Retinal pigment epithelial cell (primary cell): Measurements from ENCODE around the gene BASP1.

ENCODE experiments used
- DNase-seq: peaks from one replicate; pipeline ENCODE4 v3.0.0-alpha.2; 2010; ENCODE audit warnings: low read depth
- H3K4me3 ChIP-seq: 2 replicates; pipeline ENCODE4 v1.5.1; 2011; ENCODE audit warnings: mild to moderate bottlenecking, low read length, control low read depth, moderate library complexity
- TF ChIP-seq, protein P1 (sequence below): conservative IDR thresholded peaks from 2 replicates; pipeline ENCODE4 v1.5.1; 2011; ENCODE audit warnings: low read depth, low read length, control low read depth, inconsistent platforms

The BASP1 gene

DNA sequence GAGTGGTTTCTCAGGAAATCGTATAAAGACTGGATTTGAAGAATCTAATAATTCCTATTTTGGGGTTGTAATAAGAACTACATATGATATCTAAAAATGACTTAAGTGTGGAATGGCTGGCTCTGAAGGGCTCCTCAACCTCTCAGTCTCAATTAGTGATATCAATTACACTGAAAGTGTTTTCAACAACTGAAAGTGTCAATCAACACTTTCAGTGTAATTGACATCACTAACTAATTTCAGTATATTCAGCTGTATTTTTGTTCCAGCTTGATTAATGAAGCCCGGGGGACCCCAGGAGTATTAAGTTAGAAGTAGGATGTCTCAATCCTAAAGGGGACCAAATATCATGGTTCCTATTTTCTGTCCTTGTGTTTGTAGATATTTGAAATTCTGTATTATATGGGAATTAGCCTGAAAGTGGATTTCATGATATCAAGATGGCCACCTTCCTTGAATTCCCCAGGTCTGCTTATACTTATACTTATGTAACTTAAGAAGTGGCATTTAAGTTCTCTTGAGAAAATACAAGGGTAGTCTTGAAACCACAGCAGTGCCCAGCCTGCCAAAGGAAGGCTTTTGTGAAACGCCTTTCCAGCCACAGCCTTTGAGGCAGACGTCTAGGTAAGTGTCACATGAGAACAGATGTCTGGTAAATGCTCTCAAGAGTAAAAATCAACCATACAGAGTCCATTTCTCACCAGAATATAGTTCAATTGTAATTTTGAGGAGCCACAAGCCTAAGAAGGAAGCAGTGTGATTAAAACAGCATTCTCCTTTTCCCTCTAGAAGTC is 4.6 kb downstream of the BASP1 start:
- DNase-seq = no peak
- no peak overlapping the region for H3K4me3 ChIP-seq
- TF ChIP-seq, protein P1, sequence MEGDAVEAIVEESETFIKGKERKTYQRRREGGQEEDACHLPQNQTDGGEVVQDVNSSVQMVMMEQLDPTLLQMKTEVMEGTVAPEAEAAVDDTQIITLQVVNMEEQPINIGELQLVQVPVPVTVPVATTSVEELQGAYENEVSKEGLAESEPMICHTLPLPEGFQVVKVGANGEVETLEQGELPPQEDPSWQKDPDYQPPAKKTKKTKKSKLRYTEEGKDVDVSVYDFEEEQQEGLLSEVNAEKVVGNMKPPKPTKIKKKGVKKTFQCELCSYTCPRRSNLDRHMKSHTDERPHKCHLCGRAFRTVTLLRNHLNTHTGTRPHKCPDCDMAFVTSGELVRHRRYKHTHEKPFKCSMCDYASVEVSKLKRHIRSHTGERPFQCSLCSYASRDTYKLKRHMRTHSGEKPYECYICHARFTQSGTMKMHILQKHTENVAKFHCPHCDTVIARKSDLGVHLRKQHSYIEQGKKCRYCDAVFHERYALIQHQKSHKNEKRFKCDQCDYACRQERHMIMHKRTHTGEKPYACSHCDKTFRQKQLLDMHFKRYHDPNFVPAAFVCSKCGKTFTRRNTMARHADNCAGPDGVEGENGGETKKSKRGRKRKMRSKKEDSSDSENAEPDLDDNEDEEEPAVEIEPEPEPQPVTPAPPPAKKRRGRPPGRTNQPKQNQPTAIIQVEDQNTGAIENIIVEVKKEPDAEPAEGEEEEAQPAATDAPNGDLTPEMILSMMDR = no peak

DNA sequence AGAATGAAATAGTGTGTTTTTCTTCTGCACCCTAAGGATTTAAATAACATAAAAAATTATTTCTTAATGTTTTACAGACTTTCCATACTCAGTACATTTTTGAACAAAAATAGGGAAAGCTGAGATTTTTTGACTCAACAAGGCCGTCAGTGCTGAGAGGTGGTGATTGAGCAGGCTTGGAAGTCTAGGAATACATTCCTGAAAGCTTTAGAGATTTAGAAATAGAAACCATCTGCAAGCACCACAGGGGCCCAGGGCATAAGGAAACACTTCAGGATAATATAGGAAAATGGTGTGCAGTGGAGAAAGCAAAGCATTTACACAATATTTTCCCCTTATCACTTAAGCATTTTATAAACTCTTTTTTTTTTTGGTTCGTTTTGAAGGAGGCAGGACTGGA is 5.2 kb downstream of the BASP1 start:
- no peak for DNase-seq
- TF ChIP-seq, protein P1 = no peak
- no peak overlapping the region for H3K4me3 ChIP-seq

DNA sequence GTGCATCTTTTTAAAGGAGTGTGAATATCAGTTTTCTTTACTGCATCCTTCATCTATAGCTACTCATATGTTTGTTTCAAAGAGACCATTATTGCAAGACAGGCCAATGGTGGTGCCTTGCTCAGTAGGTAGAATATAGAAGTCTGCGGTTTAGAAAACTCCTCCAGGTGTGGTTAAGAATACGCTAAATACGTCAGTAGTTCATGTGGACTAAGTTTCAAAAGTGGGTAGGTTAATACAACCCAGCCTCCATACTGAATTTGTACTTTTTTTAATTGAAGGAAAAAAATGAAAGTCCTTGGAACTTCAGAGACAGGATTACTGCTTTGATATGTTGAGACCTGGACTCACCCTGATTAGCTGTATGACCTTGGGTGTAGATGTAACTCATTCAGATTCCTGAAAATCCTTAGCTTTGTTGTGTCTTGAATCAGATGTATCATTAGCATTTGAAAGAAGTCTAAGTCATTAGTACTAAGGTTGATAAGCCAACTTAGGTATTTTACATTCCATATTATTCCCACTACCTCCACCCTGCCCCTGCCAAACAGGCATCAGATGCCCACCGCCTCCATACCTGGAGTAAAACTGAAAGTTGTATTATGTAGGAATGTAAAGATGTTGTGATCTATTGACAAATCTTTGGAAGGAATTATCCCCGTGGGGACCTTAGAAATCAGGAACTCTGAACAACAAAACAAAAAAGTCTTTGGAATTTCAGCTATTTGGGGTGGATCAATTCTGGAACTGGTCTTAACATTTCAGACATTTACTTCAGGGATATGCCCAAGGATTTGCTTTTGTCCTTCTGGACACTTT is 6.1 kb downstream of the BASP1 start:
- no peak overlapping the region for H3K4me3 ChIP-seq
- TF ChIP-seq, protein P1 = no peak
- no peak for DNase-seq

DNA sequence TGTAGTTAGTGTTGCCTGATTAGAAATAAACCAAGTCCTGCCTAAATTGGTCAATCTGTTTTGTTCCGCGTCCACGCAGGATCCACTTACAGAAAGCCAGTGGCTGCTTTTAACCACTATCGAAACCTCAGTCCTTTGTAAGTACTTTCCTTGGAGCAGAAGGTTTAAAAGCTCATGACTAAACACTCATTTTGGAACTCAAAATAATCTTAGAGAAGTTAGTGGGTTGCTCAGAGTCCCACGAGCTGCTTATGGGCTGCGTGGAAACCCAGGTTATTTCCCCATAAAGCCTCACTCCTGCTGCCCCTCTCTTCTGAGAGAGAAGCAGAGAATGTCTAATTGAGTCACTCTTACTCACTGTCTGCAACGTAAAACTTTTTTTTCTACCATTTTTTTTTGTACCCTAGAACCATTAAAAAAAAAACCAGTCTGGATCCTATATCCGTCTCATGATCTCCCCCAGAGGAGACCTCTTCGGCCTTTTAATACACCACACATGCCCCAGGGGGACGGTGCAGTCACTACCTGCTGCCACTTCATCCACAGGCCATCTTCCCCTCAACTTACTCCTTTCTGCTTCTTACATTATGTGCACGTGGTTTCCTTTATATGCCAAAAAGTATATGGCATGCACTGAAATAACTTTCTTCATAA is 7.6 kb downstream of the BASP1 start:
- H3K4me3 ChIP-seq = no peak overlapping the region
- TF ChIP-seq, protein P1 = no peak
- no peak for DNase-seq

DNA sequence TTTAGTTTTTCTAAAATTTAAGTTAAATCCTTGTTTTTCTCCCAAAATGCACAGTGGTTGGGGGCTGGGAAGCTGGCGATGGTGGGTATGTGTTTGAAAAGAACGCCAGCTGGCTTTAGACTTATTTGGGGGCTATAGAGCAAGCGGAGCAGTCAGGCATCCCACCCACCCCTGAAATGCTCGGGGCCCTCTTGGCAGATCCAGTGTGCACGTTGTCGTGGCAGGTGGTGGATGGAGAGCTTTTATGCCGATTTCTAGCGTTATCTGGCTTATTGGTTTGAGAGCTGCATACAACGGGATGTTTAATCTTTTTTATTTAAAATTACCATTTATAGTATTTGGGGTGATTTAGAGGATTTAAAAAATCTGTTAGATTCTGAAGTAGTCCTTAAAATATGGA is 8.1 kb downstream of the BASP1 start:
- TF ChIP-seq, protein P1 = no peak
- no peak overlapping the region for H3K4me3 ChIP-seq
- no peak for DNase-seq

DNA sequence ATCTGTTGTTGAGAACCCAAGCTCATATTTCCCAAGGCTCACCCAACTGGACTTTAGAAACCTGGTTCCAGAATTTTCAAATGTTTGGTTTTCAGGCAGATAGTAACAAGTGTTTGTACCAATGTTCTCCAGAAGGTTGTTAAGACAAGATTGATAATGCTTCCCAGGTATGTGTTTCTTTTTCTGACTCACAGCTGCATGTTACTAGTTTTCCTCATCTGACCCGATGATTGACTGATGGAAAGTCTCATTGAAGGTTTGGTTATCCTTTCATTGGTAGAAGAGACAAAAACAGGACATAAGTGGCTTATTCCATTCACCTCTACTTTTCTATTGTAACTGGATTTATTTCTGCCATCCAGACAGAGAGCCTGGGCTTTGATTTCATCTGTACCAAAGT is 10.4 kb downstream of the BASP1 start:
- no peak overlapping the region for H3K4me3 ChIP-seq
- no peak for DNase-seq
- TF ChIP-seq, protein P1 = no peak
